Stimulated activated CD4-positive, alpha-beta T cell treated with anti-CD3 and anti-CD28 coated beads, TNF-alpha, amount 100 ng/mL, for 1 hour (primary cell): ENCODE results near the gene DOCK2.

Experiments used
- DNase-seq, 3 donors: peaks; one replicate each; pipeline ENCODE4 v3.0.0-alpha.2; 2020; ENCODE audit warnings: low read depth in 3 of 3, low spot score in 1 of 3

Gene DOCK2

DNA sequence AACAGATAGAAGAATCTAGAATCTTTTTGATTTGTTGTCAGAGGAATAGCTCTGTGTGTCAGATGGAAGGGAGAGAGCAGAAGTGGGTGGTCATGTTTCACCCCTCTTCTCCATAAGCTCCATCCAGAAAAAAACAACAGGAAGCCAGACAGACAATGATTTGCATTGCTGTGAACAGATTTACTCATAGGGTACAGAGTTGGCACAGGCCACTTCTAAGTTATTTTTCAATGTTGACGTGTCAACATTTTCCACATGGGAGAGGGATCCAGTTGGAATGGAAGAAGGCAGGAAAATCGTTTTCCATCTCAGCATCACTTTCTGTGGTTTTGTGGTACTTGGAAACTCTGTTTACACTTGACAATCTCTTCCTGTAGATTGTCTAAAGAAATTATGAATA lies 256.5 kb downstream of the DOCK2 start:
- DNase-seq: no peak

GRCh38 chr5:169895926-169896325 lies 258.9 kb downstream of the DOCK2 start:
- DNase-seq: no peak

- no peak for DNase-seq
Measured at GRCh38 chr5:169897481-169897880, 260.4 kb downstream of the DOCK2 start.

- no peak for DNase-seq
Measured at GRCh38 chr5:169901896-169902295, 264.8 kb downstream of the DOCK2 start.

GRCh38 chr5:169904059-169904458 lies 267.0 kb downstream of the DOCK2 start:
- no peak for DNase-seq

- no peak for DNase-seq
Measured at GRCh38 chr5:169904508-169904907, 267.4 kb downstream of the DOCK2 start.

DNA sequence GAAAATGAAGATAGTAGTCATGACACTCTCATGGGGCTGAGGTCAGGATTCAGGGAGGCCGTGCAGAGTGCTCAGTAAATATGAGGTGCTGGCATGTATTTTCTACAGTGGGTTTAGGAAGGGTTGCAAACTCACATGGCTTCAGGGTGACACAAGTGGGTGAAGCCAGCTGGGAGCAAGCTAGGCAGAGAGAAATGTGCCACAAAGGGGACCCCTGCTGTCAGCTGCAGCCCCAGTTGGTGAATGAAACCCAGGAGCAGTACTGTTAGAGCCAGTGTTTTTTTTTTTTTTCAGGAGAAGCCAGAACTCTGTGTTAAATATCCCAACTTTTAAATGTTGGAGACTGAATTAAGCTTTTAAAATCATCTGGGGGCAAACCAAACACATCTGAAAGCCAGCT lies 267.9 kb downstream of the DOCK2 start:
- DNase-seq: no peak

GRCh38 chr5:169906745-169907649 lies 269.9 kb downstream of the DOCK2 start:
- no peak for DNase-seq

DNA sequence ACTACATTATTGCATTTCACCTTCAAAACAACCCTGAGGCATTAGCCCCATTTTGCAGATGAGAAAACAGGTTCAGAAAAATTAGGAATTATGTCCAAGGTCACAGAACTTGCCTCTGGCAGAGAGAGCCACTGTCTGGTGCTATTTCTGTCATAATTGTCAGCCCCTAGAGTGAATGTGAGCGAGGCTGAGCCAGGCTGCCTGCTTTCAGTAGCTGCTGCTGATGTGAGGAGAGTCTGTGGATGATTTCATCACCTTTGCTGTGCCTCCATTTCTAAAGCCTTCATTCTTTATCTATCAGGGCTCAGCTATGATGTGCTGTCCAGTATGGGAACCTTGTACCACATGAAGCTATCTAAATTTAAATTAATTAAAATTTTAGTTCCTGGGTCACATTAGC lies 271.8 kb downstream of the DOCK2 start:
- no peak for DNase-seq

DNA sequence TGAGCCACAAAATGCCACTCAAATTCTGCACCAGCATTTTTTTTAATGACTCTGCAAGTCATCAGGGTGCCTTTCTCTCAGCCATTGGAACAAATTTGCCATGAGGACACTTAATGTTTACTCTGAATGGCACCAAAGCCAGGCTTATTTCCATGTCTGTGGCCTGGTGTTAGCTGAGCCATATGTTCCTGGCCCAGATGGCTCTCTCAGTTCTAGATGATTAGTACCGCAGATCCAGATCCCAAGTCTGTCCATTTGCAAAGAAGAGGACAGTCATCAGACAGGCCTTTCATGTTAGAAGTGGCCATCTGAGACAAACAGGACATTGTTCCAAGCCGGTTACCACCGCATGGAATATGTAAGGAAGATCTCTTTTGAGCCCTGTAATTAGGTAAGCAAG lies 272.9 kb downstream of the DOCK2 start:
- DNase-seq: no peak

GRCh38 chr5:169910393-169910792 lies 273.3 kb downstream of the DOCK2 start:
- no peak for DNase-seq

DNA sequence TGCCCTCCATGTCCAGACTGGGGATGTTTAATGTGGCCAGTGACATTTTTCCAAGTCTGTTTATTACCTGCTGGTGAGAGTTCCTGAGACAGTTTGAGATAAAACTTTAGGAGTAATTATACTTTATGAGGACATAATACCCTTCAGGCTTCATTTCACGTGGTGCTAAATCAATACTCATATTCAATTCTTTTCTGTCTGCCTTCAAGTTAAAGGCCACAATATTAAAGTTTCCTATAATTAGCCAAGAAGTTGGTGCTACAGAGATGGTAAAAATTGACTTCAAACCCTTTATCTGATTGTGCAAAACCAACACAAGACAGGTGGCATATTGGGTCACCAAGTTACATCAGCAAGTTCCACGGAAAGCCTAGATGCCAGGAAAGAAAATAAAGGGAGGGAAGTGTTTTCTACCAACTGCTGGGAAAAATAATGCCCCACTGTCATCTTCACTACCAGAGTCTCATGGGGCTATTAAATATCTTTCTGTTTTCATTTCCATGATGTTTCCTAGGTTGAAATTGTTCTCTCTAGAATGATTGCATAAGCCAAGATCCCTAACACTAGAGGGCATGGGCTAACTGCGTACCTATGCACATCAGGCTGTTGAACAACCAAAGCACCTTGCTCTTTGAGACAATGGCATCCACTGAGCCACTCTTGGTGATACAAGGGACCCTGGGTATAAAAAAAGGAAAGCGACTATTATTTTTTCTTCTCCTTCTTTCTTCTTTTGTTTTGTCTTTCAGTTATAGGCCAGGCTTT lies 274.6 kb downstream of the DOCK2 start:
- DNase-seq: no peak

GRCh38 chr5:169913479-169913878 lies 276.4 kb downstream of the DOCK2 start:
- DNase-seq: no peak

GRCh38 chr5:169914766-169915165 lies 277.7 kb downstream of the DOCK2 start:
- no peak for DNase-seq

DNA sequence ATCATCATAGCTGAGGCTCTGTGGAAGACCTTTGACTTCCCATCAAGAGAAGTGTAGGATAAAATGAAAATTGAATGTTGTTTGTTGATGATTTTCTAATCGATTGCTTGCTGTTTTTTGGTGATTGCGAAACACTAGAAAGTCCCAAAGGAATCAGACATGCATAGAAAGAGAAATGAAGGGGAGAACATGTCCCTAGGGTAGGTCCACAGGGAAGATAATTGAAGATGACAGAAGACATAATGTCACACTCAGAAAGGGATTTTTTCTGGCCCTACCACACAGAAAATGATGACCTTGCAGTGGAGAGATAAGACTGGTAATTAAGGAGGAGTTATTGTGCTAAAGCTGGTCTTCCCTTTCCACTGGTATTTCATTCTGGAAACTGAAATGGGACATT lies 280.4 kb downstream of the DOCK2 start:
- DNase-seq: no peak

DNA sequence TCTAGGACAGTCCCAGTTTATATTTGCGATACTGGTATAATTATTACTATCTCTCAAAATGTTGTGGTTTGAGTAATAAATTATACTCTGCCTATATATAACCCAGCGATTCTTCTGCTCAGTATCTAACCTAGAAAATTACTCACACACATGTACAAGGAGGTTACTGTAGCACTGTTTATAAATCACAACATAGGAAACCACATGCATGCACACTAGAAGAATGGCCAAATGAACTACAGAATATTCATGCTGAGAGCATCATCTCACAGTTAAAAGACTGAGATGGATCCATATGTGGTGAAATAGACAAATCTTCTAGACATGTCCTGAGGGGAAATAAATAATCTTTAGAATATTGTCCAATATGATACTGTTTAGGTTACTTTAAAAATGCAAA lies 281.2 kb downstream of the DOCK2 start:
- no peak for DNase-seq

GRCh38 chr5:169920474-169920873 lies 283.4 kb downstream of the DOCK2 start:
- no peak for DNase-seq

DNA sequence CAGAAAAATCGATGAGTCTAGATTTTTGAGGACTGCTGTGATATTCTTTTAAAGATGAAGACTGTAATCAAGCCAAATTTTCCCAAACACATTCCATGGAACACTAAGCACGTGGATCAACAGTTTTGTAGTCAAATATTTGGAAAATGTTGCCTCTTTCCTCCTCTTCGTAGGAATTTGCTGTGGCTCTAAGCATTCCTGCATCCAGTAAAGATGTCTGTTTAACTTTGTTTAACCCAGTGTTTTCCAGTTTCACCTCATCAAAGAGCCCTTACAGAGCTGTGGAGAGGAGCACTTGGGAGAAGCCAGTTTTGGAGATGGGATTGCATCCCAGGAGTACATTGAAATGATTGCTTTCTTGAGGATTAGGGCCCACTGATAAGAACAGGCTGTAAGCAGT lies 284.3 kb downstream of the DOCK2 start:
- no peak for DNase-seq

GRCh38 chr5:169921949-169922348 lies 284.9 kb downstream of the DOCK2 start:
- no peak for DNase-seq

- no peak for DNase-seq
Measured at GRCh38 chr5:169922474-169922873, 285.4 kb downstream of the DOCK2 start.

- no peak for DNase-seq
Measured at GRCh38 chr5:169923988-169924387, 286.9 kb downstream of the DOCK2 start.

- no peak for DNase-seq
Measured at GRCh38 chr5:169933127-169933526, 296.1 kb downstream of the DOCK2 start.
